ENCODE data around the gene PACS1. TPM values are rescaled to one million over a fixed set of nuclear protein-coding genes. Genes with fewer than 3 reads are reported as not detected.

PACS1 gene
- total RNA-seq, 1 experiment from 2014 or later, result 33.5 TPM

DNA sequence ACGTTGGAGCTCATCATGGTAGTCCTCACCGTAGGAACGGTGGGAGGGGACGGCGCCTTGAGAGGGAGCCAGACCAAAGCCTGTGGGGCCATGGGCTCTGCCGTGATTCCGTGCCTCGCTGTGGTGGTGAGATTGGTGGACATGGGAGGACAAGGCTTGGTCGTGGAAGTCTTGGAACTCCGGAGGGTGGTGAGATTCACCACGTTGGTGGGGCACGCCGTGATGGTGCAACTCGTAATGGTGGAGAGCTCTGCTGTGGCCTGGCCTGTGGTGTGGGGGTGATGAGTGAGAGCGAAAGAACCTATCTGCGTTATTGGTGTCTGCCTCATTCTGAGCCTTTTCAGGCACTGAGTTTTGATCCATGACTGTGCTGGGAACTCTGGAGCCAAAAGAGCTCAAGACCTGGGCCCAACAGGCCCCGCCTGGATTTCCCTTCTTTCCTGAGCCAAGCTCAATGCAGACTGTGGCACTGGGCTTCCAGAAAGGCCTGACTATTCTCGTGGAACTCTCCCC lies 44.0 kb upstream of the PACS1 start, which contains the start of gene CATSPER1:
CATSPER1 (minus strand) TSS at position 463 of the 513 bp plus-strand sequence; CDS start at position 363, 100 bp downstream.
- ChIA-PET POLR2A (interaction anchor here (0.6 kb wide), 1 partner anchor 154 kb away, joined by 3 read pairs; no protein-coding TSS in a partner anchor), CTCF (interaction anchor here (0.8 to 2.0 kb wide), 4 partner anchors 19 to 255 kb away, joined by 3 to 10 read pairs (median 3); no protein-coding TSS in a partner anchor)
- DNase-seq (ENCODE audit: unreplicated experiment), result no peak
- Mint-ChIP-seq H3K4me1 (ENCODE audit: insufficient read depth, unreplicated experiment) (peaks cover 6% of the 10 kb centered on the region), H3K27ac (ENCODE audit: low read depth, unreplicated experiment) (no peak within 1 kb of the TSS), H3K4me3 (ENCODE audit: unreplicated experiment) (no peak within 1 kb of the TSS), H3K9me3 (ENCODE audit: unreplicated experiment) (no peaks in the 10 kb centered on the region), H3K27me3 (ENCODE audit: insufficient read depth, unreplicated experiment) (no peaks in the 10 kb centered on the region), H3K36me3 (ENCODE audit: insufficient read depth, unreplicated experiment) (peaks cover 5% of the 10 kb centered on the region)
- intact Hi-C loops (cut with micrococcal nuclease), result no loop called here
- no TSS peak for BruUV-seq (replicated peaks)
- TF ChIP-seq, protein P1, sequence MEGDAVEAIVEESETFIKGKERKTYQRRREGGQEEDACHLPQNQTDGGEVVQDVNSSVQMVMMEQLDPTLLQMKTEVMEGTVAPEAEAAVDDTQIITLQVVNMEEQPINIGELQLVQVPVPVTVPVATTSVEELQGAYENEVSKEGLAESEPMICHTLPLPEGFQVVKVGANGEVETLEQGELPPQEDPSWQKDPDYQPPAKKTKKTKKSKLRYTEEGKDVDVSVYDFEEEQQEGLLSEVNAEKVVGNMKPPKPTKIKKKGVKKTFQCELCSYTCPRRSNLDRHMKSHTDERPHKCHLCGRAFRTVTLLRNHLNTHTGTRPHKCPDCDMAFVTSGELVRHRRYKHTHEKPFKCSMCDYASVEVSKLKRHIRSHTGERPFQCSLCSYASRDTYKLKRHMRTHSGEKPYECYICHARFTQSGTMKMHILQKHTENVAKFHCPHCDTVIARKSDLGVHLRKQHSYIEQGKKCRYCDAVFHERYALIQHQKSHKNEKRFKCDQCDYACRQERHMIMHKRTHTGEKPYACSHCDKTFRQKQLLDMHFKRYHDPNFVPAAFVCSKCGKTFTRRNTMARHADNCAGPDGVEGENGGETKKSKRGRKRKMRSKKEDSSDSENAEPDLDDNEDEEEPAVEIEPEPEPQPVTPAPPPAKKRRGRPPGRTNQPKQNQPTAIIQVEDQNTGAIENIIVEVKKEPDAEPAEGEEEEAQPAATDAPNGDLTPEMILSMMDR (IDR thresholded peaks at IDR 0.05; ENCODE audit: unreplicated experiment), result no peak

DNA sequence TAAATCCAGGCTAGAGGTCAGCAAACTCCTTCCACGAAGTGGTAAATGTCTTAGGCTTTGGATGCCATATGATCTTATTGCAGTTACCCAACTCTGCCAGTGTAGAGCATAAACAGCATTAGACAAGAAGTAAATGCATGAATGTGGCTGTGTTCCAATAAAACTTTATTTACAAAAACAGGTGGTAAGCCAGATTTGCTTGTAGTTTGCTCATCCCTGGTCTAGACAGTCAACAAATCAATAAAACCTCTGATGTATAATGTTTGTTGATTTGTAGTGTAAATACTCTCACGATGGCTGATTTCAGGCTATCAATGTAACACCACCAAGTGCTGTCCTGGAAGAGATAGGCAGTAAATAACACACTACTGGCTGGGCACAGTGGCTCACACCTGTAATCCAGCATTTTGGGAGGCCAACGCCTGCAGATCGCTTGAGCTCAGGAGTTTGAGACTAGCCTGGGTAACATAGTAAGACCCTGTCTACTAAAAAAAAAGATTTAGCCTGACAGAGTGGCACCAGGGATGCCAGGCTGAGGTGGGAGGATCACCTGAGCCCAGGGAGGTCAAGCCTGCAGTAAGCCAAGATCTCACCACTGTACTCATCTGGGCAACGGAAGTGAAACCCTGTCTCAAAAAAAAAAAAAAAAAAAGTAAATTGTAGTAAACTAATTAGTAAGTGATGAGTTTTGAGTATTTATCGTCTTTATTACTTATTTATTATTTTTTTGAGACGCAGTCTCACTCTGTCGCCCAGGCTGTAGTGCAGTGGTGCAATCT lies 36.9 kb upstream of the PACS1 start:
- TF ChIP-seq, protein P1 (IDR thresholded peaks at IDR 0.05; ENCODE audit: unreplicated experiment), result no peak
- Mint-ChIP-seq H3K9me3 (ENCODE audit: unreplicated experiment) (no peaks in the 10 kb centered on the region), H3K4me1 (ENCODE audit: insufficient read depth, unreplicated experiment) (no peaks in the 10 kb centered on the region), H3K4me3 (ENCODE audit: unreplicated experiment) (no peak overlapping the region), H3K36me3 (ENCODE audit: insufficient read depth, unreplicated experiment) (no peaks in the 10 kb centered on the region), H3K27me3 (ENCODE audit: insufficient read depth, unreplicated experiment) (peaks cover 17% of the 10 kb centered on the region), H3K27ac (ENCODE audit: low read depth, unreplicated experiment) (no peak overlapping the region)
- POLR2A ChIA-PET, result no interaction called here
- no peak for DNase-seq (ENCODE audit: unreplicated experiment)
- CTCF ChIA-PET, result interaction anchor here (2.4 kb wide), 1 partner anchor 35 kb away, joined by 7 read pairs; no protein-coding TSS in a partner anchor
- intact Hi-C loops (cut with micrococcal nuclease), result no loop called here
- BruUV-seq (replicated peaks), result no TSS peak

DNA sequence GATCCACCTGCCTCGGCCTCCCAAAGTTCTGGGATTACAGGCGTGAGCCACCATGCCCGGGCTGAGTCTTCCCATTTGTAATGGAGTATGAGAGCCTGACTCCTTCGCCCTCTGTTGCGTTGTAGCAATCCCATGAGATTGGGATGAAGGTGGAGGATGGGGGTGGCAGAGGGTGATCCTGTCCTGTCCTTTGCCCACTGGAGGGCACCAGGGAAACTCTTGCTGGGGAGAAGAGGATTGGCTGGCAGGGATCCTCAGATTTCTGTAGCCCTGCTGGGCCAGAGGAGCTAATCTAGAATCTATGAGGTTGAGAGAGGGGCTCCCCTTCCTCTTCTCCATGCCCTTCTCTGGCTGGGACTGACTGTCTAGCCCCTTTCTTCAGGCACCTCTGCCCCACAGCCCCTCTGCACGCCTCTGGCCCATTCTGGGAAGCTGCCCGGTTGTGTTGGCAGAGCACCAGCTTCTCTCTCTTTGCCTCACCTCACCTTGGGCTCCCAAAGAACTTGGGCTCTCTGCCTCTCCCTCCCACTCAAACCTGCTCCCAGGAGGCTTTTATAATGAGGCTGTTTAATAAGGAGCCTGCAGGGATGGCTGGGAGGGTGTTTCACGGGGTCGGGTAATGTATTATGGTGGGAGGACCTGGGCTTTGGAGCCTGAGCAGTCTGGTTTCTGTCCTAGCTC lies 34.3 kb upstream of the PACS1 start:
- TF ChIP-seq, protein P1 (IDR thresholded peaks at IDR 0.05; ENCODE audit: unreplicated experiment), result no peak
- Mint-ChIP-seq H3K27ac (ENCODE audit: low read depth, unreplicated experiment) (no peak overlapping the region), H3K4me3 (ENCODE audit: unreplicated experiment) (no peak overlapping the region), H3K27me3 (ENCODE audit: insufficient read depth, unreplicated experiment) (peaks cover 17% of the 10 kb centered on the region), H3K36me3 (ENCODE audit: insufficient read depth, unreplicated experiment) (no peaks in the 10 kb centered on the region), H3K4me1 (ENCODE audit: insufficient read depth, unreplicated experiment) (no peaks in the 10 kb centered on the region), H3K9me3 (ENCODE audit: unreplicated experiment) (no peaks in the 10 kb centered on the region)
- intact Hi-C loops (cut with micrococcal nuclease), result no loop called here
- ChIA-PET CTCF (interaction anchor here (0.6 to 2.4 kb wide), 7 partner anchors 9 to 649 kb away, joined by 3 to 32 read pairs (median 3); no protein-coding TSS in a partner anchor), POLR2A (interaction anchor here (0.7 to 1.0 kb wide), 2 partner anchors 16 to 146 kb away, joined by 3 read pairs; no protein-coding TSS in a partner anchor)
- DNase-seq (ENCODE audit: unreplicated experiment), result no peak
- no TSS peak for BruUV-seq (replicated peaks)

DNA sequence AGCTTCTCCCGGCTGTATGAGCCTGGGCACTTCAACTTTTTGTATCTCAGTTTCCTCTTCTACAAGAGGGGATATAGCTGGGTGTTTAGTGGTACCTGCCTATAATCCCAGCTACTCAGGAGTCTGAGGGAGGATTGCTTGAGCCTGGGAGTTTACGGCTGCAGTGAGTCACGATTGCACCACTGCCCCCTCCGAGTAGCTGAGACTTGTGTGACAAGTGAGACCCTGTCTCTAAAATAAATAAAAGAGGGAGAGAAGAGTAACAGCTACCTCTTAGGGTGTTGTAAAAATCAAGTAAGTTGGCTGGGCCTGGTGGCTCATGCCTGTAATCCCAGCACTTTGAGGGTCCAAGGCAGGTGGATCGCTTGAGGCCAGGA lies 33.8 kb upstream of the PACS1 start:
- no TSS peak for BruUV-seq (replicated peaks)
- Mint-ChIP-seq H3K4me3 (ENCODE audit: unreplicated experiment) (no peak overlapping the region), H3K9me3 (ENCODE audit: unreplicated experiment) (no peaks in the 10 kb centered on the region), H3K4me1 (ENCODE audit: insufficient read depth, unreplicated experiment) (no peaks in the 10 kb centered on the region), H3K27me3 (ENCODE audit: insufficient read depth, unreplicated experiment) (peaks cover 17% of the 10 kb centered on the region), H3K36me3 (ENCODE audit: insufficient read depth, unreplicated experiment) (no peaks in the 10 kb centered on the region), H3K27ac (ENCODE audit: low read depth, unreplicated experiment) (no peak overlapping the region)
- POLR2A ChIA-PET, result interaction anchor here (0.7 to 1.0 kb wide), 2 partner anchors 15 to 147 kb away, joined by 3 read pairs; no protein-coding TSS in a partner anchor
- TF ChIP-seq, protein P1 (IDR thresholded peaks at IDR 0.05; ENCODE audit: unreplicated experiment), result no peak
- CTCF ChIA-PET, result interaction anchor here (0.6 to 2.4 kb wide), 6 partner anchors 9 to 330 kb away, joined by 3 to 32 read pairs (median 3); no protein-coding TSS in a partner anchor
- no peak for DNase-seq (ENCODE audit: unreplicated experiment)
- intact Hi-C loops (cut with micrococcal nuclease), result no loop called here

Measured in MCF 10A (cell line).